Tibial nerve (tissue), 3 donors: ENCODE results near the gene AEN.

Experiments used
- POLR2A ChIP-seq, 2 donors: fragments of 450-650 bp; IDR thresholded peaks; one replicate each; pipeline ENCODE4 v1.6.1; 2017; ENCODE audit warnings: antibody characterized with exemption in 2 of 2, mild to moderate bottlenecking in 2 of 2, moderate library complexity in 2 of 2
- TF ChIP-seq, protein P1 (sequence below), 5 experiments: fragments of 200-600 bp in 3 of 5; fragments of 450-650 bp in 2 of 5; sonication (generic) in 3 of 5; IDR thresholded peaks; one replicate each; pipeline ENCODE4 v1.5.1; 2016 to 2019; ENCODE audit warnings: antibody characterized with exemption in 5 of 5, mild to moderate bottlenecking in 3 of 5, moderate library complexity in 2 of 5

GRCh38 chr15:88612186-88612796, 8.8 kb upstream of the AEN start:
- TF ChIP-seq, protein P1, sequence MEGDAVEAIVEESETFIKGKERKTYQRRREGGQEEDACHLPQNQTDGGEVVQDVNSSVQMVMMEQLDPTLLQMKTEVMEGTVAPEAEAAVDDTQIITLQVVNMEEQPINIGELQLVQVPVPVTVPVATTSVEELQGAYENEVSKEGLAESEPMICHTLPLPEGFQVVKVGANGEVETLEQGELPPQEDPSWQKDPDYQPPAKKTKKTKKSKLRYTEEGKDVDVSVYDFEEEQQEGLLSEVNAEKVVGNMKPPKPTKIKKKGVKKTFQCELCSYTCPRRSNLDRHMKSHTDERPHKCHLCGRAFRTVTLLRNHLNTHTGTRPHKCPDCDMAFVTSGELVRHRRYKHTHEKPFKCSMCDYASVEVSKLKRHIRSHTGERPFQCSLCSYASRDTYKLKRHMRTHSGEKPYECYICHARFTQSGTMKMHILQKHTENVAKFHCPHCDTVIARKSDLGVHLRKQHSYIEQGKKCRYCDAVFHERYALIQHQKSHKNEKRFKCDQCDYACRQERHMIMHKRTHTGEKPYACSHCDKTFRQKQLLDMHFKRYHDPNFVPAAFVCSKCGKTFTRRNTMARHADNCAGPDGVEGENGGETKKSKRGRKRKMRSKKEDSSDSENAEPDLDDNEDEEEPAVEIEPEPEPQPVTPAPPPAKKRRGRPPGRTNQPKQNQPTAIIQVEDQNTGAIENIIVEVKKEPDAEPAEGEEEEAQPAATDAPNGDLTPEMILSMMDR (IDR thresholded peaks at IDR 0.05), result no peak
- no peak for TF ChIP-seq POLR2A (IDR thresholded peaks at IDR 0.05)
